HG03460 (cell line): ENCODE results near the gene PPP1R9A.

Experiments
- ATAC-seq: cut with Tn5 transposase; IDR thresholded peaks from one replicate; pipeline ENCODE4 v1.9.1; 2021; ENCODE audit not compliant: unreplicated experiment

PPP1R9A gene

GRCh38 chr7:95191795-95192194, 284.4 kb downstream of the PPP1R9A start:
- no peak for ATAC-seq

DNA sequence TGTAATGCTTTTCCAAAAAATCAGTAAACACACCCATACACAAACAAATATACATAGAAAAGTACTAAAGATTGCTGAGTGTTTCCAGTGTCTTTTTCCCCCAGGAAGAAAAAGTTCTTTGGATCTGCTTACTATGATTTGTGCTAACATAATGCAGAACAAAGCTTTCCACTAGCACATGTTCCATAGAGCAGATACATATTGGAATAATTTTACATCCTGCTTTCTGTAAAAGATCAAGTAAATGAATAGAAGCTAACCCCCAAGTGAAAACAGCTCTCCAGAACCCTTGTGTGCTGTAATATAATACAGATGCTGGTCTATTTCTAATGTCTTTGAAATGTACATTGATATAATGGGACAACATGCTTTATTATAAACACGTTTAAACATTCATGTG, 291.5 kb downstream of the PPP1R9A start:
- no peak for ATAC-seq

DNA sequence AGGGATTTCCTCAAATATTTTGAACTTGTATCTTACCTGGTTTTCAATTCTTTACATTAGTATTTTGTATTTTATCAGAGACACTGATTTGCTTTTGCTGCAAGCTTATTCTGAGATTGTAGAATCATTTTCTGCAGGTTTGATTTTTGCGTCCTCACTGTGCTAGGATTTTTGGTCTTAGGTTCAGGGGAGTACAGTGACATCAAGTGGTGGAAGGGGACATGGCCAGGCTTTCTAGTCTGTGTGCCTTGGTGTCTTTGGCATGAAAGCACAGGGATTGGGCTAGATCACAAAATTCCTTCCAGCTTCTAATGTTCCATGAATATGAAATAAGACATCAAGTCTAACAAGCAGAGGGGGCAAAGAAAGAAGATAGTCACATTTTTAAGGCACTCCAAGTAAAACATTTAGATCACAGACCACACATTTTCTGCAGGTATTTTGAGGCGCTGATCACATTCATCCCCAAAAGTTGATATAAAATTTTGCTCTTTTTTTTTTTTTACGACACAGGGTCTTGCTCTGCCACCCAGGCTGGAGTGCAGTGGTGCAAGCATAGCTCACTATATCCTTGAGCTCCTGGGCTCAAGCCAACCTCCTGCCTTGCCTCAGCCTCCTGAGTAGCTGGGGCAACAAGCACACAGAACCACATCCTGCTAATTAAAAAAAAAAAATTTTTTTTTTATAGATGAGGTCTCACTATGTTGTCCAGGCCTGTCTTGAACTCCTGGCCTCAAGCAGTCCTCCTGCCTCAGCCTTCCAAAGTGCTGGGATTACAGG, 292.6 kb downstream of the PPP1R9A start:
- no peak for ATAC-seq

DNA sequence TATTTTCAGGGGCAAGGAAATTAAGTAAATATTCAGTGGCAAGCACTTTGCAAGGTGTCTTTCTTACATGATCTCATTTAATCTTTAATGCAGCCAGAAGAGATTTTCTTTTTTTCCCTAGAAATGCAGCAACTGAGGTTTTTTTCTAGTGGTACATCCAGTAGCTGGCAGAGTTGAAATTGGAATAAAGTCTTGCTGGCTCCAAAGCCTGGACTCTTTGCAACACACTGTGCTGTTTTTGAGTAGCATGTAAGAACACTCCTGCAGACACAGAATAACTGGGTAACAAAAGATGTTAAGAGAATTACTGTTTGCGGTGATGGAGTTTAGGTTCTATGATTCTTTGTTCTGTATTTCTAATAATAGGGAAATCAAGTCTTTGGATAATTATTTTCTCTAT, 293.3 kb downstream of the PPP1R9A start:
- no peak for ATAC-seq

- ATAC-seq = no peak
Measured at GRCh38 chr7:95201727-95202126, 294.3 kb downstream of the PPP1R9A start.

- no peak for ATAC-seq
Measured at GRCh38 chr7:95204618-95205017, 297.2 kb downstream of the PPP1R9A start.

- no peak for ATAC-seq
Measured at GRCh38 chr7:95205665-95206225, 298.4 kb downstream of the PPP1R9A start.

DNA sequence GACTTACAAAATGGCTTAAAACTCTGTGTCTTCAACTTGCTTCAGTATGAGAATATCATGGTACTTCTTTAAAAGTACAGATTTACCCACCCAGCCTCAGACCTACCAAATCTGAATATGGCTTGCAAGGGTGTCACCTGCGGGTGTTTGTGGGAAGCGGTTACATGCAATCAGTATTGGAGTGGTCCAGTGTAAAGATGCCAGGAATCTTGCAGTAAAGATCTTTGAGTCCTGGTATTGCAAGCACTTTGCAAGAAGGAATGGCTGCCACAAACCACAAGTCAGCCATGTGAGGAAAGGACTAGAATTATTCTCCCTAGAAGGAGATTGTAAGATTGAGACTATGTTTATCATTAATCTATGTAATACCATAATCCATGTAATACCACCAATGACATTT, 301.9 kb downstream of the PPP1R9A start:
- ATAC-seq = no peak

- ATAC-seq = no peak
Measured at GRCh38 chr7:95209788-95210187, 302.4 kb downstream of the PPP1R9A start.

- ATAC-seq = no peak
Measured at GRCh38 chr7:95213148-95213547, 305.8 kb downstream of the PPP1R9A start.

- no peak for ATAC-seq
Measured at GRCh38 chr7:95213809-95214492, 306.6 kb downstream of the PPP1R9A start.

- no peak for ATAC-seq
Measured at GRCh38 chr7:95219721-95220120, 312.3 kb downstream of the PPP1R9A start.

DNA sequence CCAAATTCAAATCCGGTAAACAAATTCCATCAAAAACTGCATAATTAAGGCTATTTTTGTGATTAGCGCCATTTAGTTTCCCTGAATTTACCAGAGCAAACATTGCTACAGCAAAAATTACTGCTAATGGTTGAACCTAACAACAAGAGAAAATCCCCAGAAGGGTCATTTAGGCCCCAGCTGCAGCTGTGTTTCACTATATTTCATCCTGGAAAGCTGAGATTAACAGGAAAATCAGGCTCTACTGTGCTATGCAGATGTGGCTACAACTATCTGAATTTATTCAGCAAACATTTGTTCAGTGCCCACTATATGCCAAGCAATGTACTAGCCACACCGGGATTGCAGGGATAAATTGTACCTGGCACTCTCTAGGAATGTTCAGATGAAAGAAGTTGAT, 312.9 kb downstream of the PPP1R9A start:
- no peak for ATAC-seq

DNA sequence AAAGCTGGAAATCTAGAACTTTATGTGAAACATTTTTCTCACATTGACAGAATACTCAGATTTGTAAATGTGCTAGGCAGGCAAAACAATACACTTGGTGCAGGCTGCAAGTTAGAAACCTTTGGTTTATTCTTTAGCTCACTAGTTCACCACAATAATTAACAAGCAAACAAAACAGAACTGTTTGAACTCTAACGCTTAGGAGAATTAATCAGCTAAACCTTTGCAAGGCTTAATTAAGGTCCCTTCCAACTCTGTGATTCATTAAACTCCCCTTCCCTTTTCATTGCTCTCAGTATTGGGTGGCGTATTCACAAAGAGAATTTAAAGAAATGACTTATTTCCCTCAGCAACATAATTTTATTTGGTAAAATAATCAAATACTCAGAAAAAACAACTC, 317.9 kb downstream of the PPP1R9A start:
- ATAC-seq = no peak

GRCh38 chr7:95229301-95229700, 321.9 kb downstream of the PPP1R9A start:
- no peak for ATAC-seq

GRCh38 chr7:95238252-95238943, 331.0 kb downstream of the PPP1R9A start:
- ATAC-seq = no peak

- no peak for ATAC-seq
Measured at GRCh38 chr7:95240921-95241320, 333.5 kb downstream of the PPP1R9A start.

- no peak for ATAC-seq
Measured at GRCh38 chr7:95242266-95242665, 334.9 kb downstream of the PPP1R9A start.

DNA sequence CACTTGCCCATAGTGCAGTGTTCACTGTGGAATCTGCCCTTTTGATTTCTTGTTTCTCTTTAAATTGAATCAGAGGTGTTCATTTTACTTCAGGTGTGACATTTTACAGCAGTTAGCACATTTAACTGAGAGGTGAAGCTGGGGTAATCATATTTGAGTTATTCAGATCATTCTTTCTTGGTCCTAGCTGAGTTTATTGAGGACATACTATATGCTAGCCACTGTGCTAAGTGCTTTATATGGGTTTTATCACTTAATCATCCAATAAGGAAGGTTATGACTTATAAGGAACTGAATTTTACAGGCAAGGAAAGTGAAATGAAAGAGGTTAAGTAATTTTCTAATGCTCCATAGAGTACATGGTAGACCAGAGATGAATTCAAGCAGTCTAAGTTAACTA, 337.2 kb downstream of the PPP1R9A start:
- no peak for ATAC-seq

DNA sequence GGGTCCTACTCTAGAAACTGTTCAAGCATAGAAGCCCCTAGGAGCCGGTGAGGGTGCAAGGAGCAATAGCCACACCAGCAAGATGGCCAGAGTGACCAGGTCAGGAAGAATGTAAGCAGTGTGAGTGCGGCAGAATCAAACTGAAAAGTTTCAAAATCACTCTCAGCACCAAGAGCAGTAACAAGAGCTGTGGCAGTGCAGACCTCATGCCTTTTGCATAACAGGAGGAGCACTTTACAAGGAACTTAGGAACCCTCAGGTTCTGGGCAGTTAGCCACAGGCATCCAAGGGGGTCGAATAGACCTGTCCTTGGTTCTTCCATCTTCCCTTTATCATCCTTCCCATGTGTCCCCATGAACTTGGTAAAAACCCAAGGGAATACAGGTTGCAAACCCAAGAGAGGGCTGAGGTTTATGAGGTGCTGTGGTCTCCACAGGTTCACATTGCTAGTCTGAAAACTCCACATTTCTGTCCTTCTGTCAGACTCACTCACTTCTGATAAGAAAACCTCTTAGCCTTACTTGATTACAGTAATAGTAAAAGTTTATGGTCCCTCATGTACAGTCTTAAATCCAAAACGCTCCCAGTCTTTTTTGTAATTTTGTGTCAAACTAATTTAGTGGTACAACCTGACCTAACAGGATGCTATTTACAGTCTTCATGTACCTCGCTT, 338.6 kb downstream of the PPP1R9A start:
- ATAC-seq = no peak

DNA sequence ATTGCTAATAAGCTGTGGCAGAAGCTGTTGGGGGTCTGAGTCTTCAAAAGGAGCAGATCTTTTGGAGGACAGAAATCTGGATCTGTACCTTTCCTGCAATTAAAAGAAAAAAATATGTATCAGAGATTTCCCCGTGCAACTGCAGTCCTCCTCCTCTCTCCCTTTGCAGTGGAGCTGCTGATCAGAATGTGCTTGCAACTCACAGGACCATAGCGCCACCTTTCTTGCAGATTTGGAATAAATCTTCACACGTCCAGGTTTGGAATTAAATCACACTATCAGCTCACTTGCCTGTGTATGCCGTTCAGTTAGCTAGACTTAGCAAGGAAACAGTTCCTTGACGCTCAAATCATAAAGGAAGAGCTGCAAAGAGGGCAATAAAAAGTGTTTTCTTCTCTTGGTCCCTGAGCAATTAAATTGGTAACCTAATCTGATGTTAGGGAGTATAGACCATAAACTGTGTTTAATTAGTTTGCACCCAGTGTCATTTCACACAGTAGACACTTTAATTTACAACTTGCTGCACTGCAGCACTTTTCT, 339.5 kb downstream of the PPP1R9A start:
- ATAC-seq = no peak
